Gastrocnemius medialis (tissue), 4 donors: ENCODE results near the gene FHOD1. TPM values are rescaled to one million over a fixed set of nuclear protein-coding genes. Genes with fewer than 3 reads are reported as not detected.

ENCODE experiments used
- ATAC-seq, 2 donors: fragments of 150-250 bp; one replicate each; pipeline ENCODE4 v1.9.1; 2016
- DNase-seq, 2 donors: peaks; one replicate each; pipeline ENCODE4 v3.0.0-alpha.2; 2019
- H3K27ac ChIP-seq, 4 donors: fragments of 200-600 bp; sonication (generic); 1 replicate in 1 of 4; 2 replicates in 3 of 4; pipeline ENCODE4 v1.5.1; 2016 to 2018; ENCODE audit warnings: mild to moderate bottlenecking in 2 of 4, moderate library complexity in 1 of 4
- H3K27me3 ChIP-seq, 3 donors: fragments of 200-600 bp; sonication (generic) in 2 of 3; 1 replicate in 1 of 3; 2 replicates in 2 of 3; pipeline versions ENCODE4 v1.5.1 to v1.6.0; 2016 to 2019; ENCODE audit warnings: mild to moderate bottlenecking in 1 of 3, moderate library complexity in 1 of 3
- H3K36me3 ChIP-seq, 2 donors: fragments of 200-600 bp; sonication (generic) in 1 of 2; one replicate each; pipeline ENCODE4 v1.5.1; 2017 to 2018
- H3K4me1 ChIP-seq, 2 donors: fragments of 200-600 bp; sonication (generic) in 1 of 2; one replicate each; pipeline ENCODE4 v1.5.1; 2016 to 2017; ENCODE audit warnings: mild to moderate bottlenecking in 2 of 2
- H3K4me3 ChIP-seq, 4 donors: fragments of 200-600 bp; sonication (generic) in 3 of 4; 1 replicate in 1 of 4; 2 replicates in 3 of 4; pipeline ENCODE4 v1.5.1; 2016 to 2019; ENCODE audit warnings: mild to moderate bottlenecking in 2 of 4
- H3K9me3 ChIP-seq, 3 donors: fragments of 200-600 bp; sonication (generic) in 2 of 3; 1 replicate in 1 of 3; 2 replicates in 2 of 3; pipeline ENCODE4 v1.5.1; 2016 to 2019
- POLR2A ChIP-seq, 2 donors: fragments of 450-650 bp; IDR thresholded peaks; one replicate each; pipeline ENCODE4 v1.6.1; 2017; ENCODE audit warnings: antibody characterized with exemption in 2 of 2, mild to moderate bottlenecking in 2 of 2, moderate library complexity in 2 of 2
- in situ Hi-C, 4 donors: fragments of 200-750 bp; cut with MboI; loops; one replicate each; pipeline versions ENCODE4 v1.15.0 to v1.8.0; 2017; ENCODE audit warnings: low sequenced_read_pairs in 4 of 4
- intact Hi-C: fragments of 100-400 bp; cut with DNase I; formaldehyde crosslinking; loops from one replicate; pipeline ENCODE4 v1.15.1; 2023; ENCODE audit warnings: low total_unique reads
- total RNA-seq, 4 donors: library from RNA; depleted of rRNA; stranded (reverse); fragments of >200 nt; gene quantifications; one replicate each; pipeline versions ENCODE4 v1.1.0 to v1.2.3, GENCODE V29; 2016
- TF ChIP-seq, protein P1 (sequence below), 5 experiments: fragments of 450-650 bp in 3 of 5; fragments of 200-600 bp in 2 of 5; sonication (generic) in 2 of 5; IDR thresholded peaks in 4 of 5; conservative IDR thresholded peaks in 1 of 5; 1 replicate in 4 of 5; 2 replicates in 1 of 5; pipeline ENCODE4 v1.5.1; 2016 to 2019; ENCODE audit warnings: antibody characterized with exemption in 5 of 5, mild to moderate bottlenecking in 3 of 5, moderate library complexity in 3 of 5

The FHOD1 gene
- total RNA-seq, 4 donors from 2014 or later, result 26.3 to 65.3 (median 52.4) TPM

DNA sequence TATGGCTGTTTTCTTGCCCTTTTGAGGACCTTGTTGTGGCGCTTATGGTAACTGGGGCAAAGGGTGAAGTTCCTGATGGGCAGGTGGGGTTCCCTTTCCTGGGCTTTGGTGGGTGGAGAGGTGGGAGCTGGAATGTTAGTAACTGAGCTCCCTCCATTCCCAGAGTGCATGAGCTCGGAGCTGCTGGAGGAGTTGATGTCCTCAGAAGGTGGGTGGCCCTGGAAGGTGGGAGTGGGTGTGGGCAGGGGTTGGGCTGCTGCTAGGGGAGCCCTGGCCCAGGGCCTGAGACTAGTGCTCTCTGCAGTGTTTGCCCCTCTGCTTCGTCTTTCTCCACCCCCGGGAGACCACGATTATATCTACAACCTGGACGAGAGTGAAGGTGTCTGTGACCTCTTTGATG lies 49.6 kb downstream of the FHOD1 start:
- ATAC-seq (no peak), DNase-seq (no peak)
- no peaks in the 10 kb centered on the region for H3K27me3 ChIP-seq
- peaks cover 3 to 54% of the 10 kb centered on the region in 2 donors for H3K36me3 ChIP-seq
- H3K4me1 ChIP-seq, result peaks cover 13 to 24% of the 10 kb centered on the region in 2 donors
- no peak for TF ChIP-seq POLR2A (IDR thresholded peaks at IDR 0.05)
- TF ChIP-seq, protein P1, sequence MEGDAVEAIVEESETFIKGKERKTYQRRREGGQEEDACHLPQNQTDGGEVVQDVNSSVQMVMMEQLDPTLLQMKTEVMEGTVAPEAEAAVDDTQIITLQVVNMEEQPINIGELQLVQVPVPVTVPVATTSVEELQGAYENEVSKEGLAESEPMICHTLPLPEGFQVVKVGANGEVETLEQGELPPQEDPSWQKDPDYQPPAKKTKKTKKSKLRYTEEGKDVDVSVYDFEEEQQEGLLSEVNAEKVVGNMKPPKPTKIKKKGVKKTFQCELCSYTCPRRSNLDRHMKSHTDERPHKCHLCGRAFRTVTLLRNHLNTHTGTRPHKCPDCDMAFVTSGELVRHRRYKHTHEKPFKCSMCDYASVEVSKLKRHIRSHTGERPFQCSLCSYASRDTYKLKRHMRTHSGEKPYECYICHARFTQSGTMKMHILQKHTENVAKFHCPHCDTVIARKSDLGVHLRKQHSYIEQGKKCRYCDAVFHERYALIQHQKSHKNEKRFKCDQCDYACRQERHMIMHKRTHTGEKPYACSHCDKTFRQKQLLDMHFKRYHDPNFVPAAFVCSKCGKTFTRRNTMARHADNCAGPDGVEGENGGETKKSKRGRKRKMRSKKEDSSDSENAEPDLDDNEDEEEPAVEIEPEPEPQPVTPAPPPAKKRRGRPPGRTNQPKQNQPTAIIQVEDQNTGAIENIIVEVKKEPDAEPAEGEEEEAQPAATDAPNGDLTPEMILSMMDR (IDR thresholded peaks at IDR 0.05 in 4 of 5, conservative IDR thresholded peaks at IDR 0.05 in 1 of 5), result no peak
- in situ Hi-C loops (no loop called here), intact Hi-C loops (no loop called here)
- H3K27ac ChIP-seq, result no peak overlapping the region
- no peaks in the 10 kb centered on the region for H3K9me3 ChIP-seq
- no peak overlapping the region for H3K4me3 ChIP-seq

DNA sequence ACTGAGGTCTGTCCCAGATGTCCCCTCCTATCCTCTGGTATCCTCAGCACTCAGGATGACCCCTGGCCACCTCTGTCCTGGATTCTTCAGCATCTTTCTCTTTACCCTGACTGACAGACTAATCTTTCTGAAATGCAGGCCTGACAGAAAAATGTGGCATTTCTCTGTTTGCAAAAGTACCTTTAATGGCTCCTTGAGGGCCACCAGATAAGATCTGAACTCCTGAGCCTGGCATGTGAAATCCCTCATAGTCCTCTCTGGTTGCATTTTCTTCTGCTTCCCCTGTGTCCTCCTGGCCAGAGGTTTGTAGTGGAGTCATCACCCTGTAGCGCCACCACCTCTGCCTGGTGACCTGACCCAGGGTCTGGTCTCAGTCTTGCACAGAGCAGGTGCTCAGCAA lies 50.4 kb downstream of the FHOD1 start:
- in situ Hi-C loops, result no loop called here
- no peak for DNase-seq
- Histone ChIP-seq H3K27ac (no peak overlapping the region), H3K4me1 (peaks cover 15 to 27% of the 10 kb centered on the region in 2 donors), H3K27me3 (no peaks in the 10 kb centered on the region), H3K36me3 (peaks cover 3 to 46% of the 10 kb centered on the region in 2 donors), H3K9me3 (no peaks in the 10 kb centered on the region), H3K4me3 (no peak overlapping the region)
- no peak for ATAC-seq
- TF ChIP-seq, protein P1 (IDR thresholded peaks at IDR 0.05 in 4 of 5, conservative IDR thresholded peaks at IDR 0.05 in 1 of 5), result no peak
- no peak for TF ChIP-seq POLR2A (IDR thresholded peaks at IDR 0.05)
- intact Hi-C loops, result no loop called here

DNA sequence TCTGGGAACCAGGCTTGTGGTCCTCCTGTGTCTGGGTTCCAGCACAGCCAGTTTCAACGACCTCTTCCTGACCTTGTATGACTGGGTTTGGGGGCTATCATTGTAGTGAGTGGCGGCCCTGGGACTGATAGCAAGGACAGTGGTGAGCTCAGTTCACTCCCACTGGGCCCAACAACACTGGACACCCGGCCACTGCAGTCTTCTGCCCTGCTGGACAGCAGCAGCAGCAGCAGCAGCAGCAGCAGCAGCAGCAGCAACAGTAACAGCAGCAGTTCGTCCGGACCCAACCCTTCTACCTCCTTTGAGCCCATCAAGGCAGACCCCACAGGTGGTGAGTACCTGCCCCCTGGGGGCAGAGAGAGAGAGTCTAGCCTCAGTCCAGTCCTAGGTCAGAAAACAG lies 51.6 kb downstream of the FHOD1 start:
- Histone ChIP-seq H3K27me3 (no peaks in the 10 kb centered on the region), H3K4me3 (no peak overlapping the region), H3K4me1 (peaks cover 22 to 36% of the 10 kb centered on the region in 2 donors), H3K27ac (no peak overlapping the region), H3K36me3 (peaks cover 3 to 42% of the 10 kb centered on the region in 2 donors), H3K9me3 (no peaks in the 10 kb centered on the region)
- intact Hi-C loops (no loop called here), in situ Hi-C loops (no loop called here)
- ATAC-seq, result no peak
- no peak for DNase-seq
- TF ChIP-seq POLR2A (IDR thresholded peaks at IDR 0.05), result no peak
- TF ChIP-seq, protein P1 (IDR thresholded peaks at IDR 0.05 in 4 of 5, conservative IDR thresholded peaks at IDR 0.05 in 1 of 5), result no peak

GRCh38 chr16:67194260-67194659 lies 53.0 kb downstream of the FHOD1 start:
- Histone ChIP-seq H3K36me3 (peaks cover 3 to 42% of the 10 kb centered on the region in 2 donors), H3K4me1 (peaks cover 22 to 39% of the 10 kb centered on the region in 2 donors), H3K27ac (no peak overlapping the region), H3K4me3 (no peak overlapping the region), H3K27me3 (no peaks in the 10 kb centered on the region), H3K9me3 (no peaks in the 10 kb centered on the region)
- ATAC-seq (no peak), DNase-seq (no peak)
- intact Hi-C loops (no loop called here), in situ Hi-C loops (no loop called here)
- TF ChIP-seq POLR2A (IDR thresholded peaks at IDR 0.05), result no peak
- TF ChIP-seq, protein P1 (IDR thresholded peaks at IDR 0.05 in 4 of 5, conservative IDR thresholded peaks at IDR 0.05 in 1 of 5), result no peak

DNA sequence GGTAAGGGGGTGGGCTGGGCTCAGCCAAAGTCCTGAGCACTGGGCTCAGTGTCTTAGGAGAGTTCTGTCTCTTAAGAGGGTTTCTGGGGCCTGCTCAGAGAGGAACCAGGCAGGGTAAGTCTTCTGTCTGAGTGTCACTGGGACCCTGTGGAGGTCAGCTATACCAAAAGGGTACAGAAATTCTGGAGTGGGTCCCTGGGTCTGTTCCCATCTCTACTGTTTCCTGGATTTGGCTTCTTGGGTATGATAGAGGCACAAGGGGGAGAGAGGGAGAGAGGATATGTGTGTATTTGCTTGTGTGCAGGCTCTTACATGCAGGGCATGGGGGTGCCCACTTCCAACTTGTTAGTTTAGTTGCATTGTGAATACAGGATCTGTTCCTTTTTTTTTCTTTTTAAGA lies 53.7 kb downstream of the FHOD1 start:
- Histone ChIP-seq H3K4me1 (peaks cover 22 to 38% of the 10 kb centered on the region in 2 donors), H3K27ac (peak overlapping the region in 1 of 4 donors; percentile 88), H3K9me3 (no peaks in the 10 kb centered on the region), H3K27me3 (no peaks in the 10 kb centered on the region), H3K4me3 (peak overlapping the region in 3 of 4 donors; percentile 92 to 95 (median 93)), H3K36me3 (peaks cover 3 to 42% of the 10 kb centered on the region in 2 donors)
- in situ Hi-C loops (no loop called here), intact Hi-C loops (no loop called here)
- ATAC-seq (no peak), DNase-seq (no peak)
- TF ChIP-seq, protein P1 (IDR thresholded peaks at IDR 0.05 in 4 of 5, conservative IDR thresholded peaks at IDR 0.05 in 1 of 5), result no peak
- TF ChIP-seq POLR2A (IDR thresholded peaks at IDR 0.05), result no peak
